T-helper 1 cell (primary cell): ENCODE results near the gene P3H2.

Experiments
- DNase-seq, 5 donors: peaks; one replicate each; pipeline ENCODE4 v3.0.0-alpha.2; 2012 to 2020

P3H2 gene

GRCh38 chr3:189941679-189942078 lies 179.0 kb downstream of the P3H2 start:
- no peak for DNase-seq

GRCh38 chr3:189941125-189941524 lies 179.6 kb downstream of the P3H2 start:
- no peak for DNase-seq

- no peak for DNase-seq
Observed at GRCh38 chr3:189937302-189938127, 183.2 kb downstream of the P3H2 start.

GRCh38 chr3:189936201-189936945 lies 184.3 kb downstream of the P3H2 start:
- DNase-seq = no peak

GRCh38 chr3:189927975-189928895 lies 192.5 kb downstream of the P3H2 start:
- DNase-seq = peak in 1 of 5 donors; percentile 9

- DNase-seq = no peak
Observed at GRCh38 chr3:189921770-189922169, 198.9 kb downstream of the P3H2 start.

- no peak for DNase-seq
Observed at GRCh38 chr3:189914799-189915198, 205.9 kb downstream of the P3H2 start.

- DNase-seq = no peak
Observed at GRCh38 chr3:189911001-189911400, 209.7 kb downstream of the P3H2 start.

GRCh38 chr3:189909573-189909972 lies 211.1 kb downstream of the P3H2 start:
- DNase-seq = no peak

- DNase-seq = no peak
Observed at GRCh38 chr3:189909139-189909538, 211.6 kb downstream of the P3H2 start.

GRCh38 chr3:189908646-189909045 lies 212.1 kb downstream of the P3H2 start:
- DNase-seq = no peak

- no peak for DNase-seq
Observed at GRCh38 chr3:189907803-189908202, 212.9 kb downstream of the P3H2 start.
